Cardiac fibroblast (primary cell): Measurements from ENCODE around the gene ARRDC1.
"Not testable (repeated sequence)": the region's sequence is repeated elsewhere in the genome, so short reads cannot be mapped to it uniquely, and the experiment has no call there.

Experiments used
- DNase-seq, 2 donors: peaks; one replicate each; pipeline versions ENCODE4 v3.0.0 to v3.0.0-alpha.2; 2010; ENCODE audit warnings: low read depth in 2 of 2
- H3K4me3 ChIP-seq, 2 donors: replicated peaks in 1 of 2; 1 replicate in 1 of 2; 2 replicates in 1 of 2; pipeline ENCODE4 v1.5.1; 2011; ENCODE audit warnings: low read depth in 2 of 2, low read length in 2 of 2, mild to moderate bottlenecking in 2 of 2, moderate library complexity in 1 of 2
- CTCF ChIP-seq: IDR thresholded peaks from one replicate; pipeline ENCODE4 v1.5.1; 2011; ENCODE audit warnings: low read depth, mild to moderate bottlenecking, low read length, inconsistent platforms

ARRDC1 gene

GRCh38 chr9:137620048-137620405 is 14.5 kb downstream of the ARRDC1 start:
- no peak for DNase-seq
- TF ChIP-seq CTCF: no peak
- peak overlapping the region; percentile 75 for H3K4me3 ChIP-seq

- no peak for DNase-seq
- no peak for TF ChIP-seq CTCF
- H3K4me3 ChIP-seq: no peak overlapping the region
Measured at GRCh38 chr9:137620581-137620980, 15.1 kb downstream of the ARRDC1 start.

GRCh38 chr9:137621131-137621757 is 15.8 kb downstream of the ARRDC1 start:
- no peak overlapping the region for H3K4me3 ChIP-seq
- TF ChIP-seq CTCF: peak; percentile 31
- DNase-seq: peak; percentile 35 to 40

GRCh38 chr9:137622211-137622610 is 16.7 kb downstream of the ARRDC1 start:
- not testable (repeated sequence) for DNase-seq, H3K4me3 ChIP-seq

- TF ChIP-seq CTCF: no peak
- no peak for DNase-seq
- no peak overlapping the region for H3K4me3 ChIP-seq
Measured at GRCh38 chr9:137626464-137626863, 21.0 kb downstream of the ARRDC1 start.

GRCh38 chr9:137627406-137627805 is 21.9 kb downstream of the ARRDC1 start:
- H3K4me3 ChIP-seq, DNase-seq: not testable (repeated sequence)

GRCh38 chr9:137630126-137630525 is 24.6 kb downstream of the ARRDC1 start:
- peak in 1 of 2 donors; percentile 14 for DNase-seq
- H3K4me3 ChIP-seq: no peak overlapping the region
- no peak for TF ChIP-seq CTCF

GRCh38 chr9:137630679-137631078 is 25.2 kb downstream of the ARRDC1 start:
- peak in 1 of 2 donors; percentile 37 for DNase-seq
- H3K4me3 ChIP-seq: no peak overlapping the region
- TF ChIP-seq CTCF: no peak
